ENCODE data around the gene CDH18.

Gene CDH18

GRCh38 chr5:19605846-19606407 is 382.1 kb downstream of the CDH18 start:
- H3K4me3 Mint-ChIP-seq, result no peak overlapping the region
- peaks cover 4% of the 10 kb centered on the region for H3K9me3 Mint-ChIP-seq
- no peak overlapping the region for H3K27ac Mint-ChIP-seq
- DNase-seq, result no peak
- H3K4me1 Mint-ChIP-seq, result no peaks in the 10 kb centered on the region
- H3K36me3 Mint-ChIP-seq, result no peaks in the 10 kb centered on the region
- no peaks in the 10 kb centered on the region for H3K27me3 Mint-ChIP-seq
- CTCF ChIA-PET, result no interaction called here

DNA sequence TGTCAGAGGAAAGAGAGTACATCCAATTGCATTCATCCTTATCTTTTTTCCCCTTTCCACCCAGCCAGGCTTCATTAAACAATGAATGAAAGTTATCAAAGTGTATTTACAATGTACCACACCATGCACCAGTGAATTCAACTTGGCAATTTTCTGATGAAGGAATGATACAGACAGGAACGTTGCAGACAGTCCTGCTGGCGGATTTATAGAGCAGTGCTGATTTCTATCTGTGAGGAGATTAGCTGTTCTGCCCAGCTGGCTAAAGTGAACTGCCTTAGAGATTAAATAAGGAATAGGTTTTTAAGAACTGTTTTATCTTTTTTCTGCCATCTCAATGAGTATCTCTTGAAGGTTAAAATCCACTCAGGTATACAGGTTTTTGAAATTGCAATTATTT is 403.9 kb downstream of the CDH18 start:
- no peak overlapping the region for H3K4me3 Mint-ChIP-seq
- H3K36me3 Mint-ChIP-seq, result no peaks in the 10 kb centered on the region
- CTCF ChIA-PET, result no interaction called here
- no peak overlapping the region for H3K27ac Mint-ChIP-seq
- peaks cover 18% of the 10 kb centered on the region for H3K9me3 Mint-ChIP-seq
- H3K4me1 Mint-ChIP-seq, result no peaks in the 10 kb centered on the region
- no peaks in the 10 kb centered on the region for H3K27me3 Mint-ChIP-seq
- DNase-seq, result no peak

- Mint-ChIP-seq H3K27me3 (no peaks in the 10 kb centered on the region), H3K36me3 (no peaks in the 10 kb centered on the region), H3K27ac (no peak overlapping the region), H3K4me1 (no peaks in the 10 kb centered on the region), H3K9me3 (peaks cover 5% of the 10 kb centered on the region), H3K4me3 (no peak overlapping the region)
- CTCF ChIA-PET, result no interaction called here
- DNase-seq, result no peak
Measured at GRCh38 chr5:19577882-19578281, 410.1 kb downstream of the CDH18 start.

GRCh38 chr5:19568004-19568403 is 420.0 kb downstream of the CDH18 start:
- DNase-seq, result no peak
- CTCF ChIA-PET, result no interaction called here
- no peak overlapping the region for H3K4me3 Mint-ChIP-seq
- no peaks in the 10 kb centered on the region for H3K36me3 Mint-ChIP-seq
- H3K4me1 Mint-ChIP-seq, result no peaks in the 10 kb centered on the region
- H3K27me3 Mint-ChIP-seq, result no peaks in the 10 kb centered on the region
- peaks cover 21% of the 10 kb centered on the region for H3K9me3 Mint-ChIP-seq
- no peak overlapping the region for H3K27ac Mint-ChIP-seq

DNA sequence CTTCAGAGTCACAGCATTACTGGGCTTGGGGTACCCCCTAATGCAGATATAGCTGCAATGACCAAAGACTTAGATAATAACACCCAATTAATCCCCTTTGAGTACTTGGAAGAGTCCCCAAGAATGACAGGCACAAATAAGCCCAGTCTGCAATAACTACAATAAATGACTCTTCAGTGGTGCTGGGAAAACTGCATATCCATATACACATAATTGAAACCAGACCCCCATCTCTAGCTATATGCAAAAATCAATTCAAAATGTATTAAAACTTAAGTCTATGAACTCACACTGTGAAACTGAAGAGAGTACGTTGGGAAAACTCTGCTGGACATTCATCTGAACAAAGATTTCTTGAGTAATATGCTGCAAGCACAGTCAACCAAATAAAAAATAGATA is 422.5 kb downstream of the CDH18 start:
- Mint-ChIP-seq H3K4me1 (no peaks in the 10 kb centered on the region), H3K27me3 (no peaks in the 10 kb centered on the region), H3K9me3 (peaks cover 17% of the 10 kb centered on the region), H3K36me3 (no peaks in the 10 kb centered on the region), H3K4me3 (no peak overlapping the region), H3K27ac (no peak overlapping the region)
- CTCF ChIA-PET, result no interaction called here
- DNase-seq, result no peak

- H3K27me3 Mint-ChIP-seq, result no peaks in the 10 kb centered on the region
- H3K36me3 Mint-ChIP-seq, result no peaks in the 10 kb centered on the region
- CTCF ChIA-PET, result no interaction called here
- DNase-seq, result no peak
- peaks cover 14% of the 10 kb centered on the region for H3K9me3 Mint-ChIP-seq
- no peak overlapping the region for H3K4me3 Mint-ChIP-seq
- no peak overlapping the region for H3K27ac Mint-ChIP-seq
- no peaks in the 10 kb centered on the region for H3K4me1 Mint-ChIP-seq
Measured at GRCh38 chr5:19564036-19564435, 424.0 kb downstream of the CDH18 start.

DNA sequence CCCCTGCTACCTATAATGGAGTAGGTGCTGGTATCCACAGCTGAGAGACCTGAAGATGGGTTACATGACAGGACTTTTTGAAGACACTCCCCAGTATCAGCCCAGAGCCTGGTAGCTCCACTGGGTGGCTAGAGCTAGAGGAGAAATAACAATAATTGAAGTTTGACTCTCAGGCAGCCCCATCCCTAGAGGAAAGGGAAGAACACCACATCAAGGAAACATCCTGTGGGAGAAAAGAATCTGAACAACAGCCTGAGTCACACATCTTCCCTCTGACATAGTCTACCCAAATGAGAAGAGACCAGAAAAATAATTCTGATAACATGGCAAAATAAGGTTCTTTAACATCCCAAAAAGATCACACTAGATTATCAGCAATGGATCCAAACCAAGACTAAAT is 432.1 kb downstream of the CDH18 start:
- Mint-ChIP-seq H3K4me1 (no peaks in the 10 kb centered on the region), H3K27ac (no peak overlapping the region), H3K27me3 (no peaks in the 10 kb centered on the region), H3K9me3 (peaks cover 14% of the 10 kb centered on the region), H3K36me3 (no peaks in the 10 kb centered on the region), H3K4me3 (no peak overlapping the region)
- DNase-seq, result no peak
- CTCF ChIA-PET, result no interaction called here

DNA sequence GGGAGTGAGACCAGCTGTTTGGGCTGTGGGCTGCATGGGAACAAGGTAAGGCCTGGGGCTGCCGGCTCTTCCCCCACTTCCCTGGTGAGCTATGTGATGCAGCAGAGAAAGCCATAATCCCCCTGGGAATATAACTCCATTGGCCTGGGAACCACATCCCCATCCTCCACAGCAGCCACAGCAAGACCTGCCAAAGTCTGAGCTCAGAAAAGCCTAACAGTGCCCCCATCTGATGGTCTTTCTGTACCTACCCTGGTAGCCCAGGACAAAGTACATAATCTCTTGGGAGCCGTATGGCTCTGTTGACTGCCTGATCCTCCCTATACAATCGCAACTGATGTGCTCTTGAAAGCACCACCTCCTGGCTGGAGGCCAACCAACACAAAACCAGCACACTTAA is 432.6 kb downstream of the CDH18 start:
- peaks cover 14% of the 10 kb centered on the region for H3K9me3 Mint-ChIP-seq
- no peaks in the 10 kb centered on the region for H3K36me3 Mint-ChIP-seq
- H3K4me3 Mint-ChIP-seq, result no peak overlapping the region
- DNase-seq, result no peak
- H3K27me3 Mint-ChIP-seq, result no peaks in the 10 kb centered on the region
- CTCF ChIA-PET, result no interaction called here
- no peaks in the 10 kb centered on the region for H3K4me1 Mint-ChIP-seq
- H3K27ac Mint-ChIP-seq, result no peak overlapping the region

DNA sequence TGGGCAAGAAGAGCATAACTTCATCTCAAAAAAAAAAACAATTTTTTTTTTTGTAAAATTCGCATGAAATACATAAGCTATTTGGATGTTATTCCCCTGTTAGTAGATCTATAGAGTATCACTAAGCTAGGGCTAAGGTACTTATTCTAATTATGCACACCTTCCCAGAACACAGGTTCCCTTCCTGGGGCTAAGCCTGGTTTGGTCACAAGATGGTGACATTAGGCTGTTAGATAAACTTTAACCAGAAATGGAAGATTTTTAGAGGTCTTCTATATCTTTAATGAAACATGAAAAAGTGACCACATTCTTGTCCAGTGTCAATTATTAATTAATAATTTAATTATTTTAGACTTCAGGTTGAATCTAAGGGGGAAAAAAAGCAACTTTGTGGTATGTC is 433.5 kb downstream of the CDH18 start:
- H3K27me3 Mint-ChIP-seq, result no peaks in the 10 kb centered on the region
- H3K27ac Mint-ChIP-seq, result no peak overlapping the region
- CTCF ChIA-PET, result no interaction called here
- H3K4me3 Mint-ChIP-seq, result no peak overlapping the region
- H3K4me1 Mint-ChIP-seq, result no peaks in the 10 kb centered on the region
- DNase-seq, result no peak
- H3K9me3 Mint-ChIP-seq, result peaks cover 14% of the 10 kb centered on the region
- no peaks in the 10 kb centered on the region for H3K36me3 Mint-ChIP-seq

GRCh38 chr5:19547640-19548039 is 440.4 kb downstream of the CDH18 start:
- H3K9me3 Mint-ChIP-seq, result peaks cover 2% of the 10 kb centered on the region
- DNase-seq, result no peak
- no peaks in the 10 kb centered on the region for H3K27me3 Mint-ChIP-seq
- H3K27ac Mint-ChIP-seq, result no peak overlapping the region
- no peaks in the 10 kb centered on the region for H3K4me1 Mint-ChIP-seq
- CTCF ChIA-PET, result no interaction called here
- H3K4me3 Mint-ChIP-seq, result no peak overlapping the region
- H3K36me3 Mint-ChIP-seq, result no peaks in the 10 kb centered on the region

DNA sequence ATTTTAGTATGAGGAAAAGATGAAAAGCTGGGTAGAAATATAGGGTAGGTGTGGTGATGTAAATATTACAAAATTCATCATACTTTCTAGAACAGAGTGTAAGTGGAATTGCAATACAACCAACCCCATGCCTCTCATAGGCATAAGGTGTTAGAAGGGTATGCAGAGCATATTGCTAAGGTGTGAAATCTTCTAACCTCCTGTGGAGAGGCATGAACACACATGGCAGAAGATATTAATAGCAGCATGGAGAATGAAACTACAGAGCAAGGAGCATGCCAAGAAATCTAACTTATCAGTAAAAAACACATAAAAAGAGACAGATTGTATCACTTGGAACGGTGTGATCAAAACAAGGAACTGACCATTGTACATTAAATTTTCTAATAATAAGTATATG is 441.5 kb downstream of the CDH18 start:
- peaks cover 3% of the 10 kb centered on the region for H3K9me3 Mint-ChIP-seq
- H3K27me3 Mint-ChIP-seq, result no peaks in the 10 kb centered on the region
- H3K4me3 Mint-ChIP-seq, result no peak overlapping the region
- no peaks in the 10 kb centered on the region for H3K36me3 Mint-ChIP-seq
- CTCF ChIA-PET, result no interaction called here
- DNase-seq, result no peak
- no peaks in the 10 kb centered on the region for H3K4me1 Mint-ChIP-seq
- no peak overlapping the region for H3K27ac Mint-ChIP-seq

DNA sequence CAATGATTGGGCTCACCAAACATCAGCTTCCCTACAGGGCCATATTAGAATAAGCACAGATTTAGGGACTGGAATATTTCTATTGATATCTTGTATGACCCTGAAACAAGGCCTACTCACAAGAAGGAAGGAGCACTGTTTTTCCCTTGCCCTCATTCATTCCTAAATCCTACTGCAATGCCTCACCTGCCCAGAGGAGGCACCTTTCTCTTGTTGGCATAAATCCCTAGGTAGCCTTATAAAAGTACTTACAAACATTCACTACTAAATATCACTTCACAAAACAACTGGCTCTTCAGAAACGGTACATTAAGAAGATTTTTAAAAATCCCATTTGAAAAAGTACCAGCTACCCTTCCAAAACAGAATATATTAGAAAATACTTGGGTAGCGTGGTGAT is 449.4 kb downstream of the CDH18 start:
- no peaks in the 10 kb centered on the region for H3K36me3 Mint-ChIP-seq
- CTCF ChIA-PET, result no interaction called here
- H3K9me3 Mint-ChIP-seq, result peaks cover 18% of the 10 kb centered on the region
- H3K4me3 Mint-ChIP-seq, result no peak overlapping the region
- no peak for DNase-seq
- H3K27me3 Mint-ChIP-seq, result no peaks in the 10 kb centered on the region
- H3K4me1 Mint-ChIP-seq, result no peaks in the 10 kb centered on the region
- H3K27ac Mint-ChIP-seq, result no peak overlapping the region

GRCh38 chr5:19536387-19536786 is 451.6 kb downstream of the CDH18 start:
- CTCF ChIA-PET, result no interaction called here
- no peak overlapping the region for H3K27ac Mint-ChIP-seq
- H3K36me3 Mint-ChIP-seq, result no peaks in the 10 kb centered on the region
- no peak for DNase-seq
- H3K4me3 Mint-ChIP-seq, result no peak overlapping the region
- peaks cover 18% of the 10 kb centered on the region for H3K9me3 Mint-ChIP-seq
- H3K4me1 Mint-ChIP-seq, result no peaks in the 10 kb centered on the region
- no peaks in the 10 kb centered on the region for H3K27me3 Mint-ChIP-seq

- DNase-seq, result no peak
- Mint-ChIP-seq H3K9me3 (peaks cover 10% of the 10 kb centered on the region), H3K36me3 (no peaks in the 10 kb centered on the region), H3K27ac (no peak overlapping the region), H3K27me3 (no peaks in the 10 kb centered on the region), H3K4me1 (no peaks in the 10 kb centered on the region), H3K4me3 (no peak overlapping the region)
- CTCF ChIA-PET, result no interaction called here
Measured at GRCh38 chr5:19534751-19535150, 453.2 kb downstream of the CDH18 start.

GRCh38 chr5:19532936-19533335 is 455.1 kb downstream of the CDH18 start:
- H3K27ac Mint-ChIP-seq, result no peak overlapping the region
- no peaks in the 10 kb centered on the region for H3K27me3 Mint-ChIP-seq
- no peaks in the 10 kb centered on the region for H3K4me1 Mint-ChIP-seq
- no peaks in the 10 kb centered on the region for H3K36me3 Mint-ChIP-seq
- H3K9me3 Mint-ChIP-seq, result peaks cover 9% of the 10 kb centered on the region
- CTCF ChIA-PET, result no interaction called here
- DNase-seq, result no peak
- no peak overlapping the region for H3K4me3 Mint-ChIP-seq

DNA sequence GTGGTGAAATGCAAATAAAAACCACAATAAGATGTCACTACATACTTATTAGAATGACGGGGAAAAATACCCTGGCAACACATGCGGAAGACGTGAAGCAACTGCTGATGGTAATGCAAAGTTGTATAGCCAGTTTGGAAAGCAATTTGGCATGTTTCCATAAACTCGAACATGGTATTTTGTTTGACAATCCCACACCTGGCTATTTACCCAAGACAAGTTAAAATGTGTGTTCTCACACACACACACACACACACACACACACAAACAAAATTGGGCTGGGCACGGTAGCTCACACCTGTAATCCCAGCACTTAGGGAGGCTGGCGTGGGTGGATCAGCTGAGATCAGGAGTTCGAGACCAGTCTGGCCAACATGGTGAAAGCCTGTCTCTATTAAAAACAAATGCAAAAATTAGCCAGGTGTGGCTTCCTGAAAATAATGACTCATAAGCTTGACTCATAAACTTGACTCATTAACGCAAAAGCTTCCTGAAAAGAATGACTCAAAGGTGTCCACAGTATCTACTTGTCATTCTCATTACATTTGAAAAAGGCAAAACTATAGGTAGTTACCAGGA is 456.5 kb downstream of the CDH18 start:
- CTCF ChIA-PET, result no interaction called here
- no peaks in the 10 kb centered on the region for H3K27me3 Mint-ChIP-seq
- peaks cover 5% of the 10 kb centered on the region for H3K9me3 Mint-ChIP-seq
- no peak overlapping the region for H3K4me3 Mint-ChIP-seq
- H3K27ac Mint-ChIP-seq, result no peak overlapping the region
- no peak for DNase-seq
- no peaks in the 10 kb centered on the region for H3K36me3 Mint-ChIP-seq
- H3K4me1 Mint-ChIP-seq, result no peaks in the 10 kb centered on the region
